OCI-LY3 (cell line): ENCODE measurements around the gene KRT26.
"Not testable (repeated sequence)": the region's sequence is repeated elsewhere in the genome, so short reads cannot be mapped to it uniquely, and the experiment has no call there.

Source experiments
- H2AFZ ChIP-seq: fragments of 200-600, 300-600 bp; shearing (Covaris generic); 2 replicates; pipeline ENCODE4 v1.6.0; 2014; ENCODE audit warnings: antibody characterized with exemption, low read depth, low read length
- H3K27ac ChIP-seq: fragments of 200-600, 300-600 bp; sonication (generic); 2 replicates; pipeline ENCODE4 v1.5.1; 2014; ENCODE audit warnings: mild to moderate bottlenecking, low read length, moderate library complexity, mixed read lengths
- H3K27me3 ChIP-seq: fragments of 200-600, 300-600 bp; sonication (generic); 2 replicates; pipeline ENCODE4 v1.6.1; 2014; ENCODE audit warnings: low read depth, low read length, mixed read lengths
- H3K36me3 ChIP-seq: fragments of 200-600, 300-600 bp; sonication (generic); replicated peaks from 2 replicates; pipeline ENCODE3; 2014; ENCODE audit warnings: low read depth, low read length, mixed read lengths
- H3K4me1 ChIP-seq: fragments of 300-600, 200-600 bp; sonication (generic); 2 replicates; pipeline ENCODE4 v1.6.1; 2014; ENCODE audit warnings: low read length, mixed read lengths
- H3K4me2 ChIP-seq: fragments of 200-600, 300-600 bp; sonication (generic); 2 replicates; pipeline ENCODE4 v1.6.1; 2014; ENCODE audit warnings: low read length, mixed read lengths
- H3K4me3 ChIP-seq: fragments of 300-600, 200-600 bp; sonication (generic); 2 replicates; pipeline ENCODE4 v1.5.1; 2014; ENCODE audit warnings: antibody characterized with exemption, mild to moderate bottlenecking, low read length, moderate library complexity
- H3K79me2 ChIP-seq: fragments of 300-600, 200-600 bp; shearing (Covaris generic); 2 replicates; pipeline ENCODE4 v1.6.1; 2014; ENCODE audit warnings: mild to moderate bottlenecking, low read length, mixed read lengths
- H3K9ac ChIP-seq: fragments of 300-600, 200-600 bp; shearing (Covaris generic); 2 replicates; pipeline ENCODE4 v1.6.0; 2014; ENCODE audit warnings: mild to moderate bottlenecking, low read length, moderate library complexity
- H3K9me3 ChIP-seq: fragments of 200-600, 300-600 bp; shearing (Covaris generic); 2 replicates; pipeline ENCODE4 v1.6.1; 2014; ENCODE audit warnings: low read length, mixed read lengths; ENCODE audit not compliant: insufficient read depth
- H4K20me1 ChIP-seq: fragments of 200-600, 300-600 bp; sonication (generic); 2 replicates; pipeline ENCODE4 v1.6.1; 2016; ENCODE audit warnings: low read length, mixed read lengths; ENCODE audit not compliant: insufficient read depth
- EZH2phosphoT487 ChIP-seq: fragments of 200-600 bp; shearing (Covaris generic); IDR thresholded peaks from 2 replicates; pipeline ENCODE4 v1.6.1; 2018; ENCODE audit warnings: antibody characterized with exemption, mixed run types, low read depth
- TF ChIP-seq, protein P1 (sequence below): fragments of 200-600, 300-600 bp; sonication (generic); IDR thresholded peaks from 2 replicates; pipeline ENCODE4 v1.5.1; 2014; ENCODE audit warnings: antibody characterized with exemption, low read length, low read depth

KRT26 gene

DNA sequence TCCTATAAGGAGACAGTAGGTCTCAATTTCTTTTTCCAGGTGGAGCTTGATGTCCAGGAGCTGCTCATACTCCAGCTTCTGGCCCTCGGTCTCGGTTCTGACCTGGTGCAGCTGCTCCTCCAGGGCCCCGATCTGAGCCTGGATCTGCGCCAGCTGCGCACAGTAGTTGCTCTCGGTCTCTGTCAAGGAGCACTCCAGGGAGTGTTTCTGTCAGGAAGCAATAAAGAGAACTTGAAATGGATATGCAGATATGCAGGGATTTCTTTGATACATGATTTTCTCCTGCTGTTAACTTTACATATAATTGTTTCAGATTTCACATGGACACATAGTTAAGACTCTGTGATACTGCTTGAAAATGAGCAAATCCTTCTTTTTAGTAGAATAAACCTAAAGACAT lies 21.6 kb downstream of the KRT26 start:
- no peaks in the 10 kb centered on the region for H3K4me1 ChIP-seq
- H3K36me3 ChIP-seq = no peaks in the 10 kb centered on the region
- H3K27me3 ChIP-seq = peaks cover 5% of the 10 kb centered on the region; the same call in 1 of the 2 replicates
- no peak overlapping the region for H3K4me3 ChIP-seq
- TF ChIP-seq, protein P1, sequence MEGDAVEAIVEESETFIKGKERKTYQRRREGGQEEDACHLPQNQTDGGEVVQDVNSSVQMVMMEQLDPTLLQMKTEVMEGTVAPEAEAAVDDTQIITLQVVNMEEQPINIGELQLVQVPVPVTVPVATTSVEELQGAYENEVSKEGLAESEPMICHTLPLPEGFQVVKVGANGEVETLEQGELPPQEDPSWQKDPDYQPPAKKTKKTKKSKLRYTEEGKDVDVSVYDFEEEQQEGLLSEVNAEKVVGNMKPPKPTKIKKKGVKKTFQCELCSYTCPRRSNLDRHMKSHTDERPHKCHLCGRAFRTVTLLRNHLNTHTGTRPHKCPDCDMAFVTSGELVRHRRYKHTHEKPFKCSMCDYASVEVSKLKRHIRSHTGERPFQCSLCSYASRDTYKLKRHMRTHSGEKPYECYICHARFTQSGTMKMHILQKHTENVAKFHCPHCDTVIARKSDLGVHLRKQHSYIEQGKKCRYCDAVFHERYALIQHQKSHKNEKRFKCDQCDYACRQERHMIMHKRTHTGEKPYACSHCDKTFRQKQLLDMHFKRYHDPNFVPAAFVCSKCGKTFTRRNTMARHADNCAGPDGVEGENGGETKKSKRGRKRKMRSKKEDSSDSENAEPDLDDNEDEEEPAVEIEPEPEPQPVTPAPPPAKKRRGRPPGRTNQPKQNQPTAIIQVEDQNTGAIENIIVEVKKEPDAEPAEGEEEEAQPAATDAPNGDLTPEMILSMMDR = no peak
- no peak for TF ChIP-seq EZH2phosphoT487
- no peak overlapping the region for H3K27ac ChIP-seq
- no peaks in the 10 kb centered on the region for H3K79me2 ChIP-seq
- H3K9ac ChIP-seq = no peak overlapping the region
- no peak overlapping the region for H2AFZ ChIP-seq
- no peaks in the 10 kb centered on the region for H3K9me3 ChIP-seq
- no peak overlapping the region for H3K4me2 ChIP-seq
- H4K20me1 ChIP-seq = no peaks in the 10 kb centered on the region

GRCh38 chr17:40748666-40749065 lies 23.3 kb downstream of the KRT26 start:
- H4K20me1 ChIP-seq, H3K9me3 ChIP-seq, H2AFZ ChIP-seq, H3K4me3 ChIP-seq, H3K36me3 ChIP-seq, H3K27me3 ChIP-seq, H3K9ac ChIP-seq, H3K4me1 ChIP-seq, H3K27ac ChIP-seq, H3K79me2 ChIP-seq, H3K4me2 ChIP-seq: not testable (repeated sequence)

DNA sequence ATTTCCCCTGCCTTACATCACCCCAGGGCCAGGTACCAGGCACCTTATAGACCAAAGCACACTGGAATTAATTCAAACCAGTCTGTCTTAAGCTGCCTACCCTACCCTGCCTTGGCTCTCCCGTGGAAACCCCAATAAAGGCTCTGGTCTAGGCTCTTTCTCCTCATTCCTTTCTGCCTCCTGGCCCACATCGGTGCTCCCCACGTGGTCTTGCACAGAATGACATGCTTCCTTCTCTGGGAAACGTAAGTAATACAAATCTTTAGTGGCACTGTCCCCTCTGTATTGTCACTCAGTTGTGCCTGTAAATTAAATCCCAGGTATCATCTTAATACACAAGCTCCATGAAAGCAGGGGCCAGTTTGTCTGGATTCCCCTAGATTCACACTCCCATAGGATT lies 33.4 kb downstream of the KRT26 start:
- Histone ChIP-seq H3K4me1 (no peaks in the 10 kb centered on the region), H2AFZ (no peak overlapping the region), H3K79me2 (no peaks in the 10 kb centered on the region), H3K9ac (no peak overlapping the region), H3K36me3 (no peaks in the 10 kb centered on the region), H4K20me1 (no peaks in the 10 kb centered on the region), H3K27me3 (no peaks in the 10 kb centered on the region), H3K4me2 (no peak overlapping the region), H3K9me3 (peaks cover 8% of the 10 kb centered on the region; the same call in 1 of the 2 replicates), H3K27ac (no peak overlapping the region), H3K4me3 (no peak overlapping the region)
- TF ChIP-seq, protein P1 = no peak
- no peak for TF ChIP-seq EZH2phosphoT487

GRCh38 chr17:40735016-40735415 lies 37.0 kb downstream of the KRT26 start:
- H2AFZ ChIP-seq = no peak overlapping the region
- H3K36me3 ChIP-seq = no peaks in the 10 kb centered on the region
- no peaks in the 10 kb centered on the region for H3K79me2 ChIP-seq
- TF ChIP-seq, protein P1 = no peak
- TF ChIP-seq EZH2phosphoT487 = no peak
- no peak overlapping the region for H3K9ac ChIP-seq
- no peaks in the 10 kb centered on the region for H3K4me1 ChIP-seq
- H3K9me3 ChIP-seq = no peaks in the 10 kb centered on the region
- no peaks in the 10 kb centered on the region for H3K27me3 ChIP-seq
- no peak overlapping the region for H3K4me2 ChIP-seq
- H3K4me3 ChIP-seq = no peak overlapping the region
- H4K20me1 ChIP-seq = no peaks in the 10 kb centered on the region
- H3K27ac ChIP-seq = no peak overlapping the region

- Histone ChIP-seq H3K79me2 (no peaks in the 10 kb centered on the region), H4K20me1 (no peaks in the 10 kb centered on the region), H3K36me3 (no peaks in the 10 kb centered on the region), H3K4me3 (no peak overlapping the region), H3K9me3 (no peaks in the 10 kb centered on the region), H3K9ac (no peak overlapping the region), H2AFZ (no peak overlapping the region), H3K27me3 (no peaks in the 10 kb centered on the region), H3K27ac (no peak overlapping the region), H3K4me2 (no peak overlapping the region), H3K4me1 (no peaks in the 10 kb centered on the region)
- TF ChIP-seq, protein P1 = no peak
- TF ChIP-seq EZH2phosphoT487 = no peak
These were observed 38.0 kb downstream of the KRT26 start for GRCh38 chr17:40734018-40734417.
